Left kidney (tissue), 8 donors: Measurements from ENCODE around the gene BPI. TPM values are rescaled to one million over a fixed set of nuclear protein-coding genes. Genes with fewer than 3 reads are reported as not detected.
"Not testable (repeated sequence)": the region's sequence is repeated elsewhere in the genome, so short reads cannot be mapped to it uniquely, and the experiment has no call there.

Experiments used
- DNase-seq: peaks from one replicate; pipeline ENCODE4 v3.0.0-alpha.2; 2013
- long read RNA-seq, 8 donors: transcript quantifications; one replicate each; lab custom pipeline, GENCODE V29; 2026
- polyA plus RNA-seq: library from polyadenylated mRNA; unstranded; fragments of 120-200 nt; gene quantifications from one replicate; pipeline ENCODE4 v1.2.1, GENCODE V29; 2013; ENCODE audit not compliant: insufficient read length

BPI gene
- 0.32 TPM for polyA plus RNA-seq
- long read RNA-seq, donor 1, result 0 reads
- long read RNA-seq, donor 2, result 0 reads
- long read RNA-seq, donor 3, result 0 reads
- long read RNA-seq, donor 4, result 0 reads
- long read RNA-seq, donor 5, result 0 reads
- long read RNA-seq, donor 6, result 0 reads
- long read RNA-seq, donor 7, partial matches to known transcripts, result 0 of 1 reads
- long read RNA-seq, donor 7, other reads (novel, unspliced or antisense), result 0 of 1 reads
- long read RNA-seq, donor 8, result 0 reads

DNA sequence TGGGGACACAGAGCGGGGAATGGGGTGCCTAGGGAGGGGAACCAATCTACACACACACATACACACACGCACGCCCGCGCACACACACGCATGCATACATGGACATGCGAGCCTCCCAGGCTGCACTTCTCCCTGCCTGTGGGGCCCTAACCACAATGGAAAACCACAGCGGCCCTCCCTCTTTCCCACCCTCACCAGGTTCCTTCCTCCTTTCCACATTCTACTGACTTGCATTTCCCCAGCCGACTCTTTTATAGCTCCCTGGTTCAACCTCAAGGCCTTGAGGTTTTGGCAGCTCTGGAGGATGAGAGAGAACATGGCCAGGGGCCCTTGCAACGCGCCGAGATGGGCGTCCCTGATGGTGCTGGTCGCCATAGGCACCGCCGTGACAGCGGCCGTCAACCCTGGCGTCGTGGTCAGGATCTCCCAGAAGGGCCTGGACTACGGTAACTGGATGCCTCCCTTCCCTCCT, at the start of gene BPI:
TSS of gene BPI (plus strand) at position 249 of the 472 bp plus-strand sequence. CDS start at position 317, 68 bp downstream.
- DNase-seq, result no peak

DNA sequence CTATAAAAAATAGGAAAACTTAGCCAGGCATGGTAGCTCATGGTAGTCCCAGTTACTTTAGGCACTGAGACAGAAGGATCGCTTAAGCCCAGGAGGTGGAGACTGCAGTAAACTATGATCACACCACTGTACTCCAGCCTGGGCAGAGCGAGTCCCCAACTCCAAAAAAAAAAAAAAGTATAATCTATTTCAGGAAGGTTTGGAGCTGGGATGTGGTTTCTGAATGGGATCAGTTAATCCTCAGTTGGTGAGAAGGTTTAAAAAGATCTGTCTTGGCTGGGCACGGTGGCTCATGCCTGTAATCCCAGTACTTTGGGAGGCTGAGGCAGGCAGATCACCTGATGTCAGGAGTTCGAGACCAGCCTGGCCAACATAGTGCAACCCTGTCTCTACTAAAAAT, 49.3 kb upstream of the BPI start:
- not testable (repeated sequence) for DNase-seq

DNA sequence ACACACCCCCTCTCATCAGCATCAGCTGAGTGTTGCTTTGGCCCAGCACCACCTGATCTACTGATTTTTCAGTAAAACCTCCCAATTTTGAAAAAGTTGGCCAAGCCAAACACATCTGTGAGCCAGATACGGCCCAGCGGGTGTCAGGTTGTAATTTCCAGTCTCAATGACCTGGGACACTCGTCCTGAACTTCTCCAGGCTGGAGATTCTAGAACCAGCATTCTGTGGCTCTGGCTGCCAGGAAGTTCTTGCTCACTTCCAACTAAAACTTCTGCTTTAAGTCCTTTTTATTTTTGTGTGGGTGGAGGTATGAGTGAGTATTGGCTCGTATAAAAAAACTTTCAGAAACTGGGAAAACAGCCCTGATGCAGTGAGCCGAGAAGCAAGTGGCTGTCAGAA, 48.6 kb upstream of the BPI start:
- DNase-seq, result no peak

DNA sequence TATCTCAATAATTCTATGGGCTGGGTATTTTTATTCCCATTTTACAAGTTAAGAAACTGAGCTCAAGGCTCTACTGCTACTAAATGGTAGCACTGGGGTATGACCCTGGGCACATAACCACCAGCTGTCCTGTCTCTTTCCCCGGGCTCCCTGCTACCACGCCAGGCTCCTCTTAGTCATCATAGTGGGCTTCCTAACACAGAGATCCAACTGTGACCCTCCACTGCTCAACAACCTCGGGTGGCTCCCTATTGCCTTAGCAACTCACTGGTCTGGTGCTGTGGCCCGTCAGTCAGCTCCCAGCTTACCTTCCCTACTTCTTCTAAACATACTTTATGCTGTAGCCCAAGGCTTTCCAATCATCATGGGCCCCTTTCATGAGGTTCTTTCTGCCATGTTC, 47.9 kb upstream of the BPI start:
- DNase-seq, result no peak

DNA sequence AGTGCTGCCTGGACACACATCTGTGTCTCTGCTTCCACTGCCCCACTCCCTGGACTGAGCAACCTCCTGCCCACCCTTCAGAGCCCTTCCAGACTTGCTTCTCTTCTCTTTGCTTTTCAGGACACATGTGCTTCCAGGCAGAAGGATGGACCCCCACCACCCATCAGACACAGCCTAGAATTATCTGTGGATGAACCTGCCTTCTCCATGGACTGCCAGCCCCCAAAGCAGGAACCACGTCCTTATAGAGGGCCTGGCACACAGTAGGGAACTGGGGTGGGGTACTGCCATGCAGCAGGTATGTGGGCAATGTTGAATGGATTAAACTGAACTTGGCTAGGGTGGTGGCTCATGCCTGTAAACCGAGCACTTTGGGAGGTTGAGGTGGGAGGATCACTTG, 47.0 kb upstream of the BPI start:
- DNase-seq, result no peak

DNA sequence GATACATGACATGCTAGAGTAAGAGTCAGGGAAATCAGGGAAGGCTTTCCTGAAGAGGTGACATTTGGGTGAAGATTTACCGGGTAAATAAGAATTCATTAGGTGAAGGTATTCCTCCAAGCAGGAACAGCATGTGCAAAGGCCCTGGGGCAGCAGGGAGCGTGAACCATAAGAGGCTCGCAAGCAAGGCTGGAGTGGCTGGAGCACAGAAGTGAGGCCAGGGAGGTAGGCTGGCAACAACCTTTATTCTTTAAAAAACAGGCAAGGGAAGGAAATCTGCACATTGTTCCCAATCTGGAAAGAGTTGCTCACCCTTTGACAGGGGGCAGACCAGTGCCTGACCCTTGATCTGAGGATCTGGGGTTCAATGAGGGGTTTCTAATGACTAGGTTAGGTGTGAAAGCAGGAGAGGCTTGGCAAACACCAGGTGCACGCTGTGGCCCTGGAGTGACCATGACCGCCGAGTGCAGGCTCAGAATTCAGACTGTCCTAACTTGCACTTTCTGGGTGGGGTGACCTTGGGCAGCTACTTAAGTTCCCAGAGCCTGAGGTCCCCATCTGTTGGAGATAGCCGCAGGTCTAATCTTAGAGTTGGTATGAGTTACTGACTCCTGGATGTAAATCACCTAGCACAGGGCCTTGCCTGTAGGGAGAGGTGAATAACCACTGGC, 45.3 kb upstream of the BPI start:
- no peak for DNase-seq

DNA sequence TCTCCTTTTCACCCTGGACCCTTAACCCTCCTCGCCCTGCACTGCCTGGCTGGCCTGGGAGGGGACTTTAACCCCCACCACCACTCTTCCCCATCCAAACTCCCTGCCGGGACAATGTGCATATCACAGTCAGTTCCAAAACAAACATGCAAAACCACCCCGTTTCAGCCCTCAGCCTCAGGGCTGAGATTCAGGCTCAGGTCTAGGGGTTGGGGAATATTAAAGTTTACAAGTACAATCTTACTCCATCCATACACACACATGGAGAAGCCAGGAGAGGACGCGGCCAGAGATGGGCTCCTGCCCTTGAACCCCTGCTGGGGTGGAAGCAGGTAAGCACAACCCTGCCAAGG, 44.0 kb upstream of the BPI start:
- DNase-seq, result no peak

DNA sequence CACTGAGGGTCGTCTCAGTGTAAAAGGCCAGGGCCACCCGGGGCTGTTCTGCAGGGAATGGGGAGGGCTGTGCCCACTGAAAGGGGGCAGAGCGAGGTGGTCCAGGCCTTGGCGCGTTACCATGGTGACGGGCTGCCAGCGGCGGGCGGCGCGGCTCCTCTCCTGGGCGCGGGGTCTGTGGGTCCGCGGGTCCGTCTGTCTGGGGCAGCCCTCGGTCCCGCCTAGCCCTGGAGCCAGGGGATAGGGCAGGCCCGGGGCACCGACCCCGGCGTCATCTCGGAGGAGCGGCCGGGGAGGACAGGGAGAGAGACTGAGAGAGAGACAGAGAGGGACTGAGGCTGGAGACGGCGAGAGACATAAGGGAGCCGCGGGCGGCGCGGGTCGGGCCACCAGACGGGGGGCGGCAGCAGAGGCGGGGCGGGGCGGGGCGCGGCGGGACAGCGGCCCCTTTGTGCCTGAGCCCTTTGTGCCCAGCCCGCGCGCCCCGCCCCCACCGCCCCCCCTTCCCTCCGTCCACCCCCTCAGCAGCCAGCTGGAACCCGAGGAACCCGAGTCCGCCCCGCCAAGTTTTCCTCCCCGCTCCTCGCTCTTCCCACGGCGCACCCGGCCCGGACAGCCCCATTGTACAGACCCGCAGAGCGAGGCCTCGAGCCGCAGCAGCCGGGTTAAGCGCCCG, 43.4 kb upstream of the BPI start, which contains the start of gene KIAA1755:
TSS of gene KIAA1755 (minus strand) at position 358 of the 676 bp plus-strand sequence. CDS start at position 123, 235 bp downstream.
- no peak for DNase-seq

DNA sequence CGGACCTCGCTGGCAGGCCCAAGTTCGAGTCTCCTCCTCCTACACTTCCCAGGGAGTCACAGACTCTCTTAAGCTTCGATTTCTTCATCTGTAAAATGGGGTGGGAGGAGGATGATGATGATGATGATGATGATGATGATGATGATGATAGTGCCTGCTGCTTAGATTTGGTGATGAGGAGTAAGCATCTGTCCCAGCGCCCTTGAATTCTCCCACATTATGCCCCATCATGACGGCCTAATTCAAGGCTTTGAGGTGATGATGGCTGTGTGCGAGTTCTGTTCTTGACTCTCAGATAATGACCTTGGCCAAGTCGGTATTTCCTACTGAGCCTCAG, 42.9 kb upstream of the BPI start:
- DNase-seq, result no peak

DNA sequence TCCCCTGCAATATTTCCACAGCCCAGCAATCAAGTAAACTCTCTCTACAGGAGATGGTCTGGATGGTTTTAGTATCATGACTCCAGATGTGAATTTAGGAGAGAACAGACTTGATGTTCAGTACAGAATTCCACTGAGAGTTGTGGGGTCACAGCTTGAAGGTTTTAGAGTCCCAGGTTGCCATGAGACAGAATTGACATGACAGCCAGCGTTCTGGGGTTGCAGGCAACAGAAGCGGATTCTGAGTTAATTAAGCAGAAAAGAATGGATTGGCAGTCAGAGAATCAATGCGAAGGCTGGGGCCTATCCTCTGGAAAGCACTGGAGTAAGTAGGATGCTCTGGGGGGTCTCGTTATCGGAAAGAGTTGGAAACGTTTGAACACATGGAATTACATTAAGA, 41.0 kb upstream of the BPI start:
- DNase-seq, result no peak

DNA sequence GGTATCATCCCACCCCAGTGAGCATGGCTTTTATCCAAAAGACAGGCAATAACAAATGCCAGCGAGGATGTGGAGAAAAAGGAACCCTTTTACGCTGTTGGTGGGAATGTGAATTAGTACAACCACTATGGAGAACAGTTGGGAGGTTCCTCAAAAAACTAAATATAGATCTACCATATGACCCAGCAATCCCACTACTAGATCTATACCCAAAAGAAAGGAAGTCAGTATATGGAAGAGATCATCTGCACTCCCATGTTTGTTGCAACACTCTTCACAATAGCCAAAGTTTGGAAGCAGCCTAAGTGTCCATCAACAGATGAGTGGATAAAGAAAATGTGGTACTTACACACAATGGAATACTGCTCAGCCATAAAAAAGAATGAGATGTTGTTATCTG, 37.5 kb upstream of the BPI start:
- no peak for DNase-seq

DNA sequence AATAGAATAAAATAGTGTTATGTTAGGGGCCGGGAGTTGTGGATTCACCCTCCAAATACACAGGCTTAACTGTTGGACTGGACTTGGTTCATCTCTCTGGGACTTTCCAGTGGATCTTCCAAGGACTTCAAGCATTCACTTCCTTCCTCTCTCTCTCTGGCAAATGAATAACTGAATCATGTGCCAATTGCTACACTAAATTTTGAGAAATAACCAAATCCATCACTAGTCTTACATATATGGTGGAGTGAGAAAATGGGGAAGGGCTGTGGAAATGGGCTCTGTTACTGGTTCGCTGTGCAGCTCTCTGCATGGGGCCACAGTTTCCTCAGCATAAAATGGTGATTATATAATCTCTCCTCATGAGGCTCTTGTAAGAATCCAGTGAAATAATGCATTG, 36.7 kb upstream of the BPI start:
- DNase-seq, result no peak

DNA sequence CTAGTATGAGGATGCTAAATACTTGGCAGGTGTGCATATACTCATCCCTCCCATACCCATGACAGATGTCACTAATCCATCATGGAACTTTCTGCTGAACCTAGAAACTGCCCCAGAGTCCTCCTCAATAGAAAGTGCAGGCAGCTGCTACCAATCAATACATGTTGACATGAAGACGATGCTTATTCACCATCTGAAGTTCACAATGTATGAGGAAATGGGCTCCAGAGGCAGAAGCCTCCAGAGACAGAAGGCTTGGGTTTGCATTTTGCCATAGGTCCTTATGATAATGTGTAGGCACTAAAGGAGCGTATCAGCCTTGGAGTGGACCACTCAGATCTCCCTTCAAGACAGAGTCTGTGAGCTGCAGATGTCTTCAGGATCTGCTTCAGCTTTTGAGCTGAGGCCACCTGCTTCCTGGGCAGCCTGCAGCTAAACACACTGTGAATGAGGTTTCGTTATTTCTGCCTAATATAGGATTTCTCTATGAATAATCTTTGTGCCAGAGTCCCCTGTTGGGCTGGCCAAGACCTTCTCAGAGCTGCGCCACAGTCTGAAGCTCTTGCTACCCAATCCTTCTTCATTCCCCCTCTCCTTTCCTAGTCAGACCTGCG, 35.9 kb upstream of the BPI start:
- DNase-seq, result no peak

DNA sequence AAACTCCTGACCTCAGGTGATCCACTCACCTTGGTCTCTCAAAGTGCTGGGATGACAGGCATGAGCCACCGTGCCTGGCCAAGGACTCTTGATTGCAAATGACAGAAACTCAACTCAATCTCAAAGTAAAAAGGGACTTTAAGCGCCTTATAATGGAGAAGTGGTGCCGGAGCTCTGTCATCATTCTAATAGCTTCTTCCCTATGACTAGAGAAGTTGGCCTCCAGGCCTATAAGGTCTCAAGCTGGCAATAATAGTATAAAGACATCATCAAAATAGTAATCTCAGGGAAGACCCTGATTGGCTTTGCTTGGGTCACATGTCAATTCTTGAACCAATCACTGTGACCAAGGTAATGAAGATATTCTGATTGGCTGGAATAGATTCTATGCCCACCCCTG, 34.9 kb upstream of the BPI start:
- no peak for DNase-seq

DNA sequence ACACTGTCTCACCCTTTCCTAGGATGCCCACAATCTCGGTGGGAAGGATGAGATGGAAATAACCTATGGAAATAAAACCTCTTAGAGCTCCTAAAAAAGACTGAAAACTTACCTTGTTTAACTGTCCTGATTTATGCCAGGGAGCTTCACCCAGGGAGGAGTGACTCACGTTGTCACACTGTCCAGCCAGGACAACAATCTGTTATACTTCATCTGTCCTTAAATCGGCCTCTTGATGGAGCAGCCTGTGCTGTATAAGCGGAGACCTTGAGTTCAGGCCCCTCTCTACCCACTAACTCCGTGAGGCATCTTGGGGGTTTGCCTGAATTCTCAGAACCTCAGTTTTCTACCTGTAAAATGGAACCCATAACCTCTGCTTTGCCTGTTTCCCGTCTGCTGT, 34.2 kb upstream of the BPI start:
- DNase-seq, result no peak

DNA sequence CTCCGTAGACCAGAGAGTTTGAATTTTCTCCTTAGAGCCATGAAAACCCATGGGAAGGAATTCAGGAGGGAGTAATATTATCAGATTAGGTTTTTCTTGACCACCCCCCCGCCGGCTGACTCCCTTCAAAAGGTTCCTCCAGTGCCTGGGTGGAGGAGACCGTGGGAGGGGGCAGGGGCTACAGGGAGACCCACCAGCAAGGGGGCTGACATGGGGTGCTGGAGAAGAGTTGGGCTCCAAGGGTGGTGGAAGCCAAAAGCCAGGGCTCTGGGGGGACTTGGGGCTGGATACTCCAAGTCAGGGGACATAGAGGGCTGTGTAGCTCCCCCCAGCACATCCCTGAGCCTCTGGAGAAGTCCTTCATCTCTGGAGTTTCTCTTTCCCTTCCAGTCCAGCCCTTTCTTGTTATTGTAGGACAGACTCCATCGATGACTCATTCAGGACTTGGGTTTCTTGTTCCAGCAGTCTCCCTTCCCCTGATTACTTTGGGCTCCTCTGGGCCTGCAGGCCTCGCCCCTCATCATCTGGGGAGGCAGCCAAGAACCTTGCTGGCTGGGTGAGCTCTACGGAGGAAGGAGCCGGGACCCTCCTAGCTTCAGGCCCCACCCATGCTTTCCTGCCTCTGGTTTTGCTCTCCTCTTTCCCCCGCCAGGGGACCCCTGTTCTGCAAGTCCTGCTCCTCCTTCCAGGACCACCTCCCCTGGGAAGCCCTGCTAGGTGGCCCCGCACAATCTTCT, 32.9 kb upstream of the BPI start:
- DNase-seq, result peak; percentile 66

DNA sequence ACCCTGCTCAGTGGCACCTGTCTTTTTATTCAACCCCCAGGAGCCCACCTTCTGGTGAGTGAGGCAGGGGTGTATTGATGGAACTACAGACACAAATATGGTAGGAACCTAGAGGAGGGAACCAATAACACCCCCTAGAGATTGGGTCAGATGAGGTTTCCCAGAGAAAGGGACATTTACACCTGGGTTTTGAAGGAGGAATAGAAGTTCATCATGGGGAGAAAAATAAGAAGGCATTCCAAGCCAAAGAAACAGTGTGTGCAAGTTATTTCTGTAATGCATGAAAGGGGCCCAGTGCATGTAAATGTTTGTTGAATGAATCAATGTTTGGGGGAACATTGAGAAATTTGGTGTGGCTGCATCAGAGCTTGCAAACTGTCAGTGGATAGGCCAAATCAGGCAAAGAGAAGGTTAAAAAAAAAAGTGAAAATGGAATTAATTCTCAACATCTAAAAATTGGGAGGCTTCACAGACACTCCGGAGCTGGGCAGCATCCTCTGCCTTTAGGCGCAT, 32.3 kb upstream of the BPI start:
- no peak for DNase-seq

DNA sequence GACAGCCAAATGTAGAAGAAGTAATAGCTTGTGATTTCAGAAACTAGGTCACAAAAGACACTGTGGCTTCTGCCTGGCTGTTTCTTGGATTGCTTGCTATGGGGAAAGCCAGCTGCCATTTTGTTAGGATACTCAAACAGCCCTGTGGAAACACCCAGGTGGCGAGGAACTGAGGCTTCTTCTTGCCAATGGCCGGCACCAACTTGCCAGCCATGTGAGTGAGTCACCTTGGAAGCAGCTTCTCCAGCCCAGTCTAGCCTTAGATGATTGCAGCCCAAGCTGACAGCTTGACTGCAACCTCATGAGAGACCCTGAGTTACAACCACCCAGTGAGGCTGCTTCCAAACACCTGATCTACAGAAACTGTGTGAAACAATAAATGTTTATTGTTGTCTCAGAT, 31.6 kb upstream of the BPI start:
- no peak for DNase-seq

DNA sequence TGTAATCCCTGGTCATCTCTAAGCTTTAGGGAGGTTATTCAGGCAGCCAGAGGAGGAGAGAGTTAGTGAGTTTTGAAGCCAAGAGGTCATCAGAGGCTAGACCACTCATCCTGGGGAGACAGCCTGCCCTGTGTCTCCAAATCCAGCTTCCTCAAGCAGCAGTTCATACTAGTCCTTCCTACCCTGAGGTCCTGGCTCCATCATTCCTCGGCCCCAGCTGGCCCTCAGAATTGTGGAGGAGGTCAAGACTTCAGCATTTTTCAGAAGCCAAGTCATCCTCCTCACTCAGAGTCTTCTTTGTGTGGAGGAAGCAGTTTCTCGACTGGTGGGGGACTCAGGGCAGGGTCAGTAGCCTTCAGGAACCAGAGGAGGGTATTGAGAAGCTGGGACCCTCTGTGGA, 31.0 kb upstream of the BPI start:
- no peak for DNase-seq

DNA sequence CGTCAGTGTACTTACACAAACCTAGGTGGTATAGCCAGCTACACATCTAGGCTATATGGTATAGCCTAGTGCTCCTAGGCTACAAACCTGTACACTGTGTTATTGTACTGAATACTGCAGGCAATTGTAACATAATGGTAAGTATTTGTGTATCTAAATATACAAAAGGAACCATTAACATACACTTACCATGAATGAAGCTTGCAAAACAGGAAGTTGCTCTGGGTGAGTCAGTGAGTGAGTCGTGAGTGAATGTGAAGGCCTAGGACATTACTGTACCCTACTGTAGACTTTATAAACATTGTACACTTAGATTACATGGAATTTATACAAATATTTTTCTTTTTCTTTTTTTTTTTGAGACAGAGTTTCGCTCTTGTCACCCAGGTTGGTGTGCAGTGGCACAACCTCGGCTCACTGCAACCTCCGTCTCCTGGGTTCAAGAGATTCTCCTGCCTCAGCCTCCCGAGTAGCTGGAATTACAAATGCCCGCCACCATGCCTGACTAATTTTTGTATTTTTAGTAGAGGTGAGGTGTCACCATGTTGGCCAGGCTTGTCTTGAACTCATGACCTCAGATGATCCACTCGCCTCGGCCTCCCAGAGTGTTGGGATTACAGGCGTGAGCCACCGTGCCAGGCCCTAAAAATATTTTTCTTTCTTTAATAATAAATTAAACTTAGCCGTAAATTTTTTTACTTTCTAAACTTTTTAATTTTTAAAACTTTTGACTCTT, 28.0 kb upstream of the BPI start:
- no peak for DNase-seq

DNA sequence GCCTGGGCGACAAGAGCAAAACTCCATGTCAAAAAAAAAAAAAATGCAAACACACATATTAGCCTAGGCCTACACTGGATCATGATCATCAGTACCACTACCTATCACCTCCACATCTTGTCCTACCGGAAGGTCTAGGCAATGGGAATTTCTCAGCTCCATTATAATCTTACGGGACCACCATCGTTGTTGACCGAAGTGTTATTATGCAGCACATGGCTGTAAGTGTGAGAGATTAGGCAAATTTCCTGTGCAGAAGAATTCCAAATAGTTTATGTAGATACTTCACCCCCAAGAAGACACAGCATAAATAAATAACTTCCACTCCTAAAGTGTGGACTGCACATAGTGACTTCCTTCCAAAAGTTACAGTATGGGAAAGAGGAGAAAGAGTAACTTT, 26.7 kb upstream of the BPI start:
- DNase-seq, result no peak

DNA sequence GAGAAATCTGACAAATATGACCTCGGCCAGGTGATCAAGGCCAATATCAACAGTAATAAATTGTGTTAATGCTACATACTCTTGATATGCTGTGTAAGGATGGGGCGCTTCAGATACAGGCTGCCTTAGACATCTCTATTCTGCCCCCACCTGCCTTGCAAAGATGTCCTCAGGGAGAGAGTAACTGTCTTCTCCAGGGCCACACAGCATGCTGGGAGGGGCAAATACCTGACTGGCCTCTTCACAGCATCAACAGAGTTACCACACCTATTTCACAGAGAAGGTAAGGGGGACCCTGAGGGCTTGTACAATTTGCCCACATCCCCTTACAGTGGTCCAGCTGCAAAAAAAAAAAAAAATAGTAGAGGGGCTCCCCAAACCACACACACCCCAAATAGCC, 26.3 kb upstream of the BPI start:
- DNase-seq, result no peak
